Measurements from ENCODE around the gene DAGLA.

The DAGLA gene

GRCh38 chr11:61702701-61703312 is 22.6 kb downstream of the DAGLA start:
- H3K9me3 Mint-ChIP-seq, result no peaks in the 10 kb centered on the region
- DNase-seq, result no peak
- no peaks in the 10 kb centered on the region for H3K27me3 Mint-ChIP-seq
- H3K27ac Mint-ChIP-seq, result no peak overlapping the region
- no peak overlapping the region for H3K4me3 Mint-ChIP-seq
- peaks cover 12% of the 10 kb centered on the region for H3K4me1 Mint-ChIP-seq (ENCODE audit: low read depth)
- no peaks in the 10 kb centered on the region for H3K36me3 Mint-ChIP-seq (ENCODE audit: low read depth)

DNA sequence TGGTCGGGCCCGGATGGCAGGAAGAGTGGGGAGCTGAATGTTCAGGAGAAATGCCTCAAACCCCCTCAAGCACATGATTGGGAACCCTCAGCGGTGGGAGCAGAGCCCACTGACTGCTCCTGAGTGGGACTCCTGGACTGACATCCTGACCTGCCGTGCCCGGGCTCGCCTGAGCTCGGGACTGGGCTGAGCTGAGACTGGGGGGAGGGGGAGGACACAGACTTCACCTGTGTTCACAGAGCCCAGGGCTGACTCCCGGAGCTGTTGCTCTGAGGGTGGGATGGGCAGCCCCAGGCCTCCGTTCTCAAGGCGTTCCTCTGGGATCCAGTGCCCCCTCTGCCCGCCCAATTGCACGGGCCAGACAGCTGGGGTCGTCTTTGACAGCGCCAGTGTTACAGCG is 24.6 kb downstream of the DAGLA start:
- Mint-ChIP-seq H3K9me3 (no peaks in the 10 kb centered on the region), H3K27ac (no peak overlapping the region), H3K4me3 (no peak overlapping the region), H3K4me1 (ENCODE audit: low read depth) (peaks cover 4% of the 10 kb centered on the region), H3K36me3 (ENCODE audit: low read depth) (no peaks in the 10 kb centered on the region), H3K27me3 (no peaks in the 10 kb centered on the region)
- DNase-seq, result no peak

GRCh38 chr11:61706452-61707400 is 26.5 kb downstream of the DAGLA start:
- no peak overlapping the region for H3K27ac Mint-ChIP-seq
- no peaks in the 10 kb centered on the region for H3K9me3 Mint-ChIP-seq
- peaks cover 4% of the 10 kb centered on the region for H3K4me1 Mint-ChIP-seq (ENCODE audit: low read depth)
- no peaks in the 10 kb centered on the region for H3K36me3 Mint-ChIP-seq (ENCODE audit: low read depth)
- no peak for DNase-seq
- no peak overlapping the region for H3K4me3 Mint-ChIP-seq
- no peaks in the 10 kb centered on the region for H3K27me3 Mint-ChIP-seq

DNA sequence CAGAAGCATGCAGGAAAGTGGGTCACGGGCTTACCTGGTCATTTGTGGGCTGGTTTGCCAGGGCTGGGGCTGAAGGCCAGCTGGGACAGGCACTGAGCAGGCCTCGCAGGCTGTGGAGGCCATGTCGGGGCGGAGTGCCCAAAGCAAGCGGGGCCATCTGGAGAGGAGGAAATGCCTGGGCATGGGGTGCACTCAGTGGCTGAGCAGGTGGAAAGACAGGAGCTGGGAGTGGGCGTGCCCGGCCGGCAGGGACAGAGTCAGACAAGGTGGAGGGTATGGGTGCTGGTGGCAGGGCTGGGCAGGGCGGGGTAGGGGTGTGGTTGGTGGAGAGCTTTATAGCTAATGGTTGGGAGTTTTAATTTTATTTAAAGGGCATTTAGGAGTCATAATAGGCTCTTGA is 27.4 kb downstream of the DAGLA start:
- no peak for DNase-seq
- Mint-ChIP-seq H3K36me3 (ENCODE audit: low read depth) (no peaks in the 10 kb centered on the region), H3K27ac (no peak overlapping the region), H3K9me3 (no peaks in the 10 kb centered on the region), H3K4me1 (ENCODE audit: low read depth) (peaks cover 3% of the 10 kb centered on the region), H3K4me3 (no peak overlapping the region), H3K27me3 (no peaks in the 10 kb centered on the region)

- no peaks in the 10 kb centered on the region for H3K4me1 Mint-ChIP-seq (ENCODE audit: low read depth)
- no peaks in the 10 kb centered on the region for H3K36me3 Mint-ChIP-seq (ENCODE audit: low read depth)
- no peak overlapping the region for H3K27ac Mint-ChIP-seq
- no peak overlapping the region for H3K4me3 Mint-ChIP-seq
- no peaks in the 10 kb centered on the region for H3K9me3 Mint-ChIP-seq
- no peaks in the 10 kb centered on the region for H3K27me3 Mint-ChIP-seq
- no peak for DNase-seq
These were observed 28.9 kb downstream of the DAGLA start for GRCh38 chr11:61709110-61709509.

DNA sequence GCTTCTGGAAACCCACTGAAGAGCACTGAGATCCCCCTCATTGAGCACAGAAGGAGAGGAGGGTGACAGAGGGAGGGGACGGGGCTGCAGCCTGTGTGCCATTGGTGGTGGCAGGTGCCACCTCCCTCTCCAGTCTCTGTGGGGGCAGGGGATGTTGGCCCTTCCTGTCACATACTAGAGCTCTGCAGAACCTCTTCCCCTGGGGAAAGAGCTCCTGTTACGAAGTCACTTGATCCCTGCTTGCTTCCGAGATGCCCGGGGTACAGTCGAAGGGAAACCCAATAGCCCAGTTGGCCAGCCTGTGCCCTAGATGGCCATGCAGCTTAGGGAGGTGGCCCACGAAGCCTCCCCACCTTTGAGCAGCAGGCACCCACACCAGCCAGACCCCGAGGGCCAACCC is 29.4 kb downstream of the DAGLA start:
- DNase-seq, result no peak
- H3K27me3 Mint-ChIP-seq, result no peaks in the 10 kb centered on the region
- H3K27ac Mint-ChIP-seq, result no peak overlapping the region
- H3K4me3 Mint-ChIP-seq, result no peak overlapping the region
- H3K4me1 Mint-ChIP-seq (ENCODE audit: low read depth), result no peaks in the 10 kb centered on the region
- H3K9me3 Mint-ChIP-seq, result no peaks in the 10 kb centered on the region
- no peaks in the 10 kb centered on the region for H3K36me3 Mint-ChIP-seq (ENCODE audit: low read depth)

DNA sequence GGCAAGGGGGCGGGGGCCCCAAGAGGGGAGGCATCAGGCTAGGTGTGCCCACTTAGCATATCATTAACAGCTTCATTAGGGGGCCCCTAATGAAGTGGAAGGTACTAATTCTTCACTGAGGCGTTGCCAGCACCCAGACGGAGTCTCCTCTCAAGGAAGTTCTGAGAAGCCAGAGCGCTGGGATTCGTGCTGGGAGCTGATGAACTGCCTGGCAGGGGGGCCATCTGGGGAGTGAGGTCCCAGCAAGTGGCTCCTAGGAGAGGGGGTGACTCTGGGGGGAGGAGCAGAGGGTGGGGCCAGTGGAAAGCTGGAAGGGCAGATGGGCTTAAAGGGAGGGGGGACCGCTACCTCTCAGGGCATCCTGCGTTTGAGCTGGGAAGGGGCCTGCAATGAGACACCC is 29.8 kb downstream of the DAGLA start:
- DNase-seq, result no peak
- H3K4me3 Mint-ChIP-seq, result no peak overlapping the region
- no peak overlapping the region for H3K27ac Mint-ChIP-seq
- no peaks in the 10 kb centered on the region for H3K36me3 Mint-ChIP-seq (ENCODE audit: low read depth)
- no peaks in the 10 kb centered on the region for H3K4me1 Mint-ChIP-seq (ENCODE audit: low read depth)
- H3K27me3 Mint-ChIP-seq, result no peaks in the 10 kb centered on the region
- no peaks in the 10 kb centered on the region for H3K9me3 Mint-ChIP-seq

DNA sequence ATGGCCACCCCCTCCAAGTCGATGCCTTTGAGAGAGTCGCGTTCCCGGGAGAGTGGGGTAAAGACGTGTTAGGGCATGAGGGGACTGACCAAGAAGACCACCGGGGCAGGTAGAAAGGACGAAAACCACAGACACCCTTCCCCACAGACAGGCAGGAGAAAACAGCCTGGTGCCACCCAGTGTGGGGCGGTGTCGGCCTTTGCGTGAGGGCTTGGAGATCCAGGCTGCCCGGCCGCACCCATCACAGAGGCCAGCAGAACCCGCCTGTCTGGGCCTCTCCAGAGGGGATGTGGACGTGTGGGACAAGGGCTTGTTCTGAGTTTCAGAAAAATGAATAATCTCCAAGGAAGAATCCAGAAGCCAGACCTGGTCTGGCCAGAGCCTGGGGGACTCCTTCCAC is 30.8 kb downstream of the DAGLA start:
- no peaks in the 10 kb centered on the region for H3K9me3 Mint-ChIP-seq
- H3K36me3 Mint-ChIP-seq (ENCODE audit: low read depth), result no peaks in the 10 kb centered on the region
- no peak overlapping the region for H3K4me3 Mint-ChIP-seq
- DNase-seq, result no peak
- no peak overlapping the region for H3K27ac Mint-ChIP-seq
- H3K4me1 Mint-ChIP-seq (ENCODE audit: low read depth), result no peaks in the 10 kb centered on the region
- no peaks in the 10 kb centered on the region for H3K27me3 Mint-ChIP-seq

DNA sequence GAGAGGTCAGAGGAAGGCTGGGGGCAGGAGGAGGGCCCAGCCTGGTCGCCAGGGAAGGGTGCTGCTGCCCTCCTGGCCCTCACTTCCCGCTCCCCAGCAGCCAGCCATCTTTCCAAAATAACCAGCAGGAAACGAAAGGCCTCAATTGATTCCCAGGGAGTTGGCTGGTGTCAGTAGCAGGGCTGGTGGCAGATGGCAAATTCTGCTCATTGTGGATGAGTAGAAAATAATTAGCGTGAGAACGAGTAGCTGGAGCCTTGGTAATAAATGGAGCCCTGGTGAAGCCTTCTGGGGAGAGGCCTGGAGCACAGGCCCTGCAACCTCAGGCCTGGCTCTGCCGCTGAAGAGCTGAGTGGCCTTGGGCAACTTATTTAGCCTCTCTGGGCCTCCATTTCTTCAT is 31.3 kb downstream of the DAGLA start:
- H3K27me3 Mint-ChIP-seq, result no peaks in the 10 kb centered on the region
- no peak overlapping the region for H3K4me3 Mint-ChIP-seq

GRCh38 chr11:61712314-61712713 is 32.1 kb downstream of the DAGLA start:
- no peak overlapping the region for H3K27ac Mint-ChIP-seq
- H3K9me3 Mint-ChIP-seq, result no peaks in the 10 kb centered on the region
- no peaks in the 10 kb centered on the region for H3K36me3 Mint-ChIP-seq (ENCODE audit: low read depth)
- H3K4me3 Mint-ChIP-seq, result no peak overlapping the region
- no peaks in the 10 kb centered on the region for H3K27me3 Mint-ChIP-seq
- H3K4me1 Mint-ChIP-seq (ENCODE audit: low read depth), result no peaks in the 10 kb centered on the region
- DNase-seq, result no peak

More for the DNA sequence above, 31.3 kb downstream of the DAGLA start:
- DNase-seq, result no peak
- Mint-ChIP-seq H3K36me3 (ENCODE audit: low read depth) (no peaks in the 10 kb centered on the region), H3K4me1 (ENCODE audit: low read depth) (no peaks in the 10 kb centered on the region), H3K9me3 (no peaks in the 10 kb centered on the region), H3K27ac (no peak overlapping the region)

- Mint-ChIP-seq H3K27ac (no peak overlapping the region), H3K9me3 (no peaks in the 10 kb centered on the region), H3K27me3 (no peaks in the 10 kb centered on the region), H3K4me3 (no peak overlapping the region), H3K4me1 (ENCODE audit: low read depth) (no peaks in the 10 kb centered on the region), H3K36me3 (ENCODE audit: low read depth) (no peaks in the 10 kb centered on the region)
- DNase-seq, result no peak
These were observed 32.7 kb downstream of the DAGLA start for GRCh38 chr11:61712846-61713245.

DNA sequence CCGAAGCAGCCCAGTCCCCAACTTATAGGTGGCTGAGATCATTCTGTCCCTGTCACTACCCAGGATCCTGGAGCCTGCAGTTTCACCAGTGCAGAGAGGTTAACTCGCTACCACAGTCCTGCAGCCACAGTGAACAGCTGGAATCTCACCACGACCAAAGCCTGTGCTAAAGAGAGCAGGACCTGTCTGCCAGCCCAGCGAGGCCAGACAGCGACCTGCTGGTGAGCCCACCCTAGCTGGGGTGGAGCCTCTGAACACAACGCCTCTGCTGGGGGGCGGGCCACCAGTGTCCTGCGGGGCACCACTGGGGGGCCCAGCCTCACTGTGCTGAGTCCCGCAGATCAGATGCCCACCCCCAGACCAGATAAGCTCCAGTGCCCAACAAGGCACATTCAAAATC is 33.3 kb downstream of the DAGLA start:
- H3K27ac Mint-ChIP-seq, result no peak overlapping the region
- no peaks in the 10 kb centered on the region for H3K27me3 Mint-ChIP-seq
- no peaks in the 10 kb centered on the region for H3K9me3 Mint-ChIP-seq
- no peak overlapping the region for H3K4me3 Mint-ChIP-seq
- no peak for DNase-seq
- H3K36me3 Mint-ChIP-seq (ENCODE audit: low read depth), result no peaks in the 10 kb centered on the region
- H3K4me1 Mint-ChIP-seq (ENCODE audit: low read depth), result no peaks in the 10 kb centered on the region

- H3K9me3 Mint-ChIP-seq, result no peaks in the 10 kb centered on the region
- H3K4me1 Mint-ChIP-seq (ENCODE audit: low read depth), result no peaks in the 10 kb centered on the region
These were observed 33.7 kb downstream of the DAGLA start for GRCh38 chr11:61713906-61714305.

DNA sequence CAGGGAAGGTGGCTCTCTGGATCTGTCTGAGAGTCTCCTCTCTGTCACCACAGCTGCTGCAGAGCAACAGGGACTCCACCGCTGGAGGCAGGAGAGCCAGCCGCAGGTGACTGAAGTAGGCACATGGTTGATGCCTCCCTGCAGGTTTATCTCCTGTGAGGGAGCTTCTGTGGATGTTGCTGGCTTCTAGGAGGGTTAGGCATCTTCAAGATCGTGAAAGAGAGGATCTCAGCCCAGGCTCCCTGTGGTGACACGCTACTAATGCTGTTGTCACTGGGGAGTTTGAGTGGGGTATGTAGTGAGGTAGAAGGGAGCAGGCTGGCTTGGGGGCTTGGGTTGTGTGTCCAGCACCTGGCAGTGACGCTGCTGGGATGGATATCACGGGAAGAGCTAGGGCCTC is 34.1 kb downstream of the DAGLA start:
- Mint-ChIP-seq H3K27ac (no peak overlapping the region), H3K4me3 (no peak overlapping the region), H3K9me3 (no peaks in the 10 kb centered on the region), H3K4me1 (ENCODE audit: low read depth) (no peaks in the 10 kb centered on the region), H3K36me3 (ENCODE audit: low read depth) (no peaks in the 10 kb centered on the region), H3K27me3 (no peaks in the 10 kb centered on the region)
- DNase-seq, result no peak

More at GRCh38 chr11:61713906-61714305, 33.7 kb downstream of the DAGLA start:
- DNase-seq, result no peak
- Mint-ChIP-seq H3K27ac (no peak overlapping the region), H3K27me3 (no peaks in the 10 kb centered on the region), H3K4me3 (no peak overlapping the region), H3K36me3 (ENCODE audit: low read depth) (no peaks in the 10 kb centered on the region)

DNA sequence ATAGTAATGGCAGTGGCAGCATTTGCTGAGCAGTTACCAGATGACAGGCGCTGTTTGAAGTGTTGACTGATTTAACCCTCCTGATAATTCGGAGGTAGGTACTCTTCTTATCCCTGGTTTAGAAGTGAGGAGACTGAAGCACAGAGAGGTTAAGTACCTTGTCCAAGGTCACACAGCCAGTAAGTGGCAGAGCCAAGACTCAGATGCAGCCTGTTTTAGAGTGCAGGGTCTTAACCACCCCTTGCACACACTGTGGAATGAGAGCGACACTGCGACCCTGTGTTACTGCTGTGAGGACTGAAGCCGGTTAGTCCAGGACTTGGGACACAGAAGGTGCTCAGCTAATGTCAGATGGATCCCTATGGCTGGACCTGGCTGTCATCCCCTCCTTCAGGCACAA is 34.7 kb downstream of the DAGLA start:
- no peak overlapping the region for H3K27ac Mint-ChIP-seq
- H3K27me3 Mint-ChIP-seq, result no peaks in the 10 kb centered on the region
- H3K9me3 Mint-ChIP-seq, result no peaks in the 10 kb centered on the region
- DNase-seq, result no peak
- H3K36me3 Mint-ChIP-seq (ENCODE audit: low read depth), result no peaks in the 10 kb centered on the region
- no peak overlapping the region for H3K4me3 Mint-ChIP-seq
- no peaks in the 10 kb centered on the region for H3K4me1 Mint-ChIP-seq (ENCODE audit: low read depth)

Data from activated T-cell treated with anti-CD3 and anti-CD28 coated beads, Interleukin-2, amount 50 U/mL, for 24 hours (primary cell).